GM21390 (cell line): Measurements from ENCODE around the gene ANKRD37.

Source experiments
- ATAC-seq: cut with Tn5 transposase; IDR thresholded peaks from one replicate; pipeline ENCODE4 v1.9.1; 2021; ENCODE audit not compliant: unreplicated experiment

The ANKRD37 gene

DNA sequence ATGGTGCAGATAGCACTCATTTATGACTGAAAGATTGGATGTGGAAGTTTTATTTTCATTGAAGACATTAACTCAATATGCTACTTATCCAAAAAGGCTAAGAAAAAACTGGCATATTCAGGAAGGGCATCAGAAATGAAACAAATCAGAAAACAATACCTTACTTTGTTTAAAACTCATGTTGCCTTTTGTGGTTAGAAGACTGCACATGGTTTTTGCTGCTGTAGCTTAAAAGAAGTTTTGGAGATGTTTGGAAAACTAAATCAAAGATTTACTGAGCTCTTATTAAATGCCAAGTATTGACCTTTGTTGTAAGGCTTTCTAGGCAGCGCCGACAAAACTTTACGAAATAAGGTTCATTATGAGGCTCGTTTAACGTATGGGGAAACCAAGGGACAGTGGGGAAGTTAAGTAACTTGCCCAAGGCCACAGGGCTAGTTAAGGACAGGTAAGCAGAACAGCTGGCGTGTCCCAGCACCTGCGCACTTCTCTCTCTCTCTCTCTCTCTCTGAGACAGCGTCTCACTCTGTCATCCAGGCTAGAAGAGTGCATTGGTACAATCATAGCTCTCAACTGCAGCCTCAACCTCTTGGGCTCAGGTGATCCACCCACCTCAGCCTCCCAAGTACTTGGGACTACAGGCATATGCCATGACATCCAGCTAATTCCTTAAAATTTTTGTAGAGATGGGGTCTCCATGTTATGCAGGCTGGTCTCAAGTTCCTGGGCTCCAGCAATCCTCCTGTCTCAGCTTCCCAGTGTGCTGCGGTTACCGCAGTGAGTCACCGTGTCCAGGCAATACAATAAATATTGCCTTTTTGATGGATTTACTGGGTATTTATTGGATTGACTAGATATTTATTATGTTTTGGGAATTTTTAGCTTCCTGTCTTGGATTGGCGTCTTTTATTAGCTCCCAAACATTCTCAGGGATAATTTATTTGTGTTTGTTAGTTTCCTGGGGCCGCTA, 17.0 kb upstream of the ANKRD37 start:
- ATAC-seq = no peak

- no peak for ATAC-seq
These were observed 16.3 kb upstream of the ANKRD37 start for GRCh38 chr4:185380320-185380719.

DNA sequence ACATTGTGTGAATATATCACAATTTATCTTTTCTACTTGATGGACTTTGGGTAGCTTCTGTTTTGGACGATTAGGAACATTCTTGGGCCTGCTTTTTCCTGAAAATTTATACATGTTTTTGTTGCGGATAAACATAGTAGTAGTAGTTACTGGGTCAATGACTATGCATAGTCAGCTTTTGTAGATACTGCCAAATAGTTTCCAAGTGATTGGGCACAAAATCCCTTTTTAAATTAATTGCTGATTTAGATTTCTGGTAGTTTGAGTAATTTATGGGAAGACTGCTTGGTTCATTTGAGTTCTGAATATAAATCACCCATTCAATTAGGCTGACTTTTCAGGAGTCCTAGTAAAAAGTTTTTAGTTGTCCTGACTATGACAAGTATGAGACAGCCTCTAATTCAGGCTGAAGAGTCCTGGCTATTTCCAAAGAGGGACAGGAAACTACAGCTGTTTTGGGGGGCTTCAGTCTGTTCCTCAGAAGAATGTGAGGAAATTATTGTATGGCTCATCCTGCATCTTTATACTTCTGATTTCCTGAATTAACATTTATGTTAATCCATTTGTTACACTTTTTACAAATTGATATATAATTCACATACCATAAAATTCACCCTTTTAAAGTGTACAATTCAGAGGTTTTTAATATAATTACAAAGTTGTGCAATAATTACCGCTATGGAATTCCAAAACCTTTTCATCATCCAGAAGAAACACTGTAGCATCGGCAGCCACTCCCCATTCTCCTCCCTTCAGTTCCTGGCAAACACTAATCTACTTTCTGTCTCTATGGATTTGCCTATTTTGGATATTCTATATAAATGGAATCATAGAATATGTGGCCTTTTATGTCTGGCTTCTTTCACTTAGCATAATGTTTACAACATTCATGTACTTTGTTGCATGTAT, 15.1 kb upstream of the ANKRD37 start:
- no peak for ATAC-seq

GRCh38 chr4:185382754-185383153, 13.9 kb upstream of the ANKRD37 start:
- no peak for ATAC-seq

GRCh38 chr4:185383451-185383850, 13.2 kb upstream of the ANKRD37 start:
- no peak for ATAC-seq

GRCh38 chr4:185384061-185384460, 12.6 kb upstream of the ANKRD37 start:
- ATAC-seq = no peak

- ATAC-seq = no peak
These were observed 11.7 kb upstream of the ANKRD37 start for GRCh38 chr4:185384930-185385331.

DNA sequence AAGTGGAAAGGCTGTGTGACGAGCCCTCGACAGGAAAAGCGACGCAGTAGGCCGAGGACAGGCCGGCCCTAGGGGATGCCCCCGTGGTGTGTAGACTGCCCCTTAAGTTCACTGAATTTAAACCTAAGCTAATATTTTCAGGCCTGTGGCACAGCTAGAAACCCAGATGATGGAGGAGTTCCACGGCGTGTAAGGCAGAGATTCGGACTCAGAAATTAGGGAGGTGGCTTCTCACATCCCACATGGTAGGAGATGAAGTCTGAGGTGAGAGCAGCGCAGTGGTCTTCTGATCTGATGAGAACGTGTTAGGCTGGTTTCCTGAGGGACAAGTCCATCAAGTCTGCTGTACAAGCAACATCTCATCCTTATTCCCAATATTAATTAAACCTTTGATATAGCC, 8.7 kb upstream of the ANKRD37 start:
- no peak for ATAC-seq

DNA sequence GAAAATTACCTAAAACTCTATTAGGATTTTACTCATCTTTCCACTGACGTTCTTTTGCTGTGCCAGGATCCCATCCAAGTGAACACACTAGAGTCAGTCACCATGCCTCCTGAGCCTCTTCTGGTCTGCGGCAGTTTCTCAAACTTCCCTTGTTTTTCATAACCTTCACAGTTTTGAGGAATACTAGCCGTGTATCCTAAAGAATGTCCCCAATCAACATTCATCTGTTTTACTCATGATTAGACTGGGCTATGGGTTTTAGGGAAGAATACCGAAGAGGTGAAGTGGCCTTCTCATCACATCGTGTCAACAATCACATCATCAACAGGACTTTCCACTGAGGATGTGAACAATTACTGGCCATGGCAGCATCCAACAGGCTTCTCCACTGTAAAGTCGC, 5.7 kb upstream of the ANKRD37 start:
- ATAC-seq = no peak

DNA sequence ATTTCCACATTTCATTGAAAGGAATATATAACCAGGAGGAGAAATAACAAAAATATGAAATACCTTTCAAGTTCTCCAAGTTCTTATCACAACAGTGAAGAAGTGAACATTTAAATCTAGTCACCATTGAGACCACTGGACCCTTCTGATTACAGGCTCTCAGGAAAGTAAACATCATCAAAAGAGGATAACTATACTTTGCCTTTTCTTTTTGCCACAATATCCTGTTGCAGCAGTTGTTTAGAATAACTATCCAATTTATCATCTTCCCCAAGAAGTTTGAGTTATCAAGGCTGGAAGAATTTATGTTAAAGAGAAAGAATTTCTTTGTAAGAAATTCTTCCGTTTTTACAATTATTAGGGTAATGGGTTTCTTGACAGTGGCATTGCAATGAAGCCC, 4.5 kb upstream of the ANKRD37 start:
- ATAC-seq = no peak

GRCh38 chr4:185394568-185395237, 1.9 kb upstream of the ANKRD37 start:
- no peak for ATAC-seq

GRCh38 chr4:185395238-185395955, 1.2 kb upstream of the ANKRD37 start, which contains the start of gene LRP2BP:
Gene LRP2BP, minus strand, starts transcription at chr4:185395924. Its CDS starts 17,738 bp downstream, at chr4:185378186.
- no peak for ATAC-seq

DNA sequence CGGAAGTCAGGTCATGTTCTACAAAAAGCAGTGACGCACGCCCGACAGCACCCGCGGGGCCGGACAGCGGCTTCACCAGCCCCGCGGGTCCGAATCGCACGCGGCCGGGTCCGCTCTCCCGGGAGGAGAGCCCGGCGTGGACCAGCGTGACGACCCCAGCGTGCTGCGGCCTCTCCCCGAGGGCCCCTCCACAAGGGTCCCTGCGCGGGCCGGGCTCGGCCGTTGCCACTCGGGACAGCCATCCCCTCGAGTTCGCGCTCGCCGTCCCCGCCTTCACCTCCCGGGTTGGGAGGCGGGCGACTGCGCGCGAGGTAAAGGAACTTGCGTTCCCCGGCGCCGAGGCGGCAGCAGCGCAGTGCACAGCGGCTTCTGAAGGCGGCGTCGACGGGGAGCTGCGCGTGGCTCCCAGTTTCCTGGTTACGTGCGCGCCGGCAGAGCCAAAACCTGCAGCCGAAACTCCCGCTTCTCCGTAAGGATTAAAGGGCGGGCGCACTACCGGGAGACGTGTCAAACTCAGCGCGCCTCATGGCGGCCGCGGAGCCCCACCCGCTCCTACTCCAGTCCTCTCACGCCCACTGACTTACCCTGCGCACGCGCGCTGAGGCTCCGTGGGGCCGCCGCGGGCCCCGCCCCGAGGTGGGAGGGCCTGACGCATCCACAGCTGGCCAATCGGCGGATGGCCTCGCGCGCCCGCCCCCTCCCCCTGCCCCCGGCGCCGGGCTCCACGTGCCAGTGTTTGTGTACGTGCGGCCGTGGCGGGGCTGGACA, 501 bp upstream of the ANKRD37 start:
- peak; percentile 79 for ATAC-seq

- no peak for ATAC-seq
These were observed 2.0 kb downstream of the ANKRD37 start for GRCh38 chr4:185398618-185399017.

DNA sequence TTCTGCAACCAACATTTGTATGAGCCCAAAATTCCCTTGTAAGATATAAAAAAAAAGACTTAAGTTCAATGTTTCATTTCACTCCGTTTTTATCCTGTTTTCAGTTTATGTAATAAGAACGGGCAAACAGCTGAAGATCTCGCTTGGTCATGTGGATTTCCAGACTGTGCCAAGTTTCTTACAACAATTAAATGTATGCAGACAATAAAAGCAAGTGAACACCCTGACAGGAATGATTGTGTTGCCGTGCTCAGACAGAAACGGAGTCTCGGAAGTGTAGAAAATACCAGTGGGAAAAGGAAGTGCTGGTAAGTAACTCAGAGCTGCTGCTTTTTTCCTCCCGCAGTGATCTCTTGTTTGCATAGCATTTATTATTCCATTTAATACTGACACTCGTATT, 2.8 kb downstream of the ANKRD37 start:
- ATAC-seq = no peak

DNA sequence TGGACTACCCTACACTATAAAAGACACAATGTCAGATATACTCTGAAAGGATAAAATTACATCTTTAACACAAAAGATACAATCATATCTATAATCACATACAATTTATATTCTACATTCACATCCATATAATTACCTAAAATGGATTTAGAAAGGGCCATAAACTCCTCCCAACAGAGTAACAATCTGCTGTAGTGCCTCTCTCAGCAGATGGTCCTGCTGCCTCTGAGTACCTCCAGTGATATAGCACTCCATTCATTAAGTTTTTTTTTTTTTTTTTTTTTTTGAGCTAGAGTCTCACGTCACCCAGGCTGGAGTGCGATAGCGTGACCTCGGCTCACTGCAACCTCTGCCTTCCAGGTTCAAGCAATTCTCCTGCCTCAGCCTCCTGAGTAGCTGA, 7.4 kb downstream of the ANKRD37 start:
- no peak for ATAC-seq

DNA sequence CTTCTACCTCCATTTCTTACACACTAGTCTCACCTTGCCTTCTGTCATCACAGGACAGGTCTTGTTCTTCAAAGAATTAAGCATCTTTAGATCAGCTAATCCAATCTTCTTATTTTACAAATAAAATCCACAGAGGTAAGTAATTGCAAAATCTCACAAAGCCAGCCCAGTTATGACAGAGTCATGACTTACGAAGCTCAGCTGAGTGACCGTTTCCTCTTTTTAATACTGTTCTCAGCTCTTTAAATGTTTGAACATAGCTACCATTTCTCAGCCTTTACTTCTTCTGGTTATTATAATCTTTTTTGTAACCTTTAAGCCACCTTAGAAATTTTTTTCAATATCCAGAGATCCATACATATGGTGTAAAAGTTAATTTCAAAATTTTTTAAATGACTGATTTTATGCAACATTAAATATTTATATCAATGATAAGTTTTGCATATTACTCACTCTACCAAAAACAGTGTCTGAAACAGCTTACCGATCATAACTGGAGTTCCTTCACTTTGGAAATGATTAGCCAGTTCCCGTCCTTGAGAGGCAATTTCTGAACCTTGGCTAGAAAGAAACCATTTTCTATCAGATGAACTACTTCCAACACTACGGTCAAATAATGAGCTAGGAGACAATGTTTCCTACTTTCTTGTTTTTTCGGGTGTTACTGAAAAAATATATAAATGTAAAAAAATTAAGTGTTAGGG, 8.8 kb downstream of the ANKRD37 start:
- ATAC-seq = peak; percentile 80

GRCh38 chr4:185408432-185408831, 11.8 kb downstream of the ANKRD37 start:
- no peak for ATAC-seq

GRCh38 chr4:185411849-185412248, 15.2 kb downstream of the ANKRD37 start:
- no peak for ATAC-seq
